SKM-1 (cell line): ENCODE measurements around the gene PCDHGB3.
A peak's percentile ranks its signal among the peaks of the same experiment; 100 is the strongest.
"Not testable (repeated sequence)": the region's sequence is repeated elsewhere in the genome, so short reads cannot be mapped to it uniquely, and the experiment has no call there.

Experiments
- DNase-seq: peaks from one replicate; lab custom pipeline; 2025; ENCODE audit not compliant: unreplicated experiment; lab: John Stamatoyannopoulos, UW

The PCDHGB3 gene

DNA sequence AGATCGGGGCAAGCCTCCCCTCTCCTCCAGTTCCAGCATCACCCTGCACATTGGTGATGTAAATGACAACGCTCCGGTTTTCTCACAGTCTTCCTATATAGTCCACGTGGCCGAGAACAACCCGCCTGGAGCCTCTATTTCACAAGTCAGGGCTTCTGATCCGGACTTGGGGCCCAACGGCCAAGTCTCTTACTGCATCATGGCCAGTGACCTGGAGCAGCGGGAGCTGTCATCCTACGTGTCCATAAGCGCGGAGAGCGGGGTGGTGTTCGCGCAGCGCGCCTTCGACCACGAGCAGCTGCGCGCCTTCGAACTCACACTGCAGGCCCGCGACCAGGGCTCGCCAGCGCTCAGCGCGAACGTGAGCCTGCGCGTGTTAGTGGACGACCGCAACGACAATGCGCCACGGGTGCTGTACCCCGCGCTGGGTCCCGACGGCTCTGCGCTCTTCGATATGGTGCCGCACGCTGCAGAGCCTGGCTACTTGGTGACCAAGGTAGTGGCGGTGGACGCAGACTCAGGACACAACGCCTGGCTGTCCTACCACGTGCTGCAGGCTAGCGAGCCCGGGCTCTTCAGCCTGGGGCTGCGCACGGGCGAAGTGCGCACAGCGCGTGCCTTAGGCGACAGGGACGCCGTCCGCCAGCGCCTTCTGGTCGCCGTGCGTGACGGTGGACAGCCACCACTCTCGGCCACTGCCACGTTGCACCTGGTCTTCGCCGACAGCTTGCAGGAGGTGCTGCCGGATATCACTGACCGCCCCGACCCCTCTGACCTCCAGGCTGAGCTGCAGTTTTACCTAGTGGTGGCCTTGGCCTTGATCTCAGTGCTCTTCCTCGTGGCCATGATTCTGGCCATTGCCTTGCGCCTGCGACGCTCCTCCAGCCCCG, 19.4 kb downstream of the PCDHGB3 start:
- no peak for DNase-seq

DNA sequence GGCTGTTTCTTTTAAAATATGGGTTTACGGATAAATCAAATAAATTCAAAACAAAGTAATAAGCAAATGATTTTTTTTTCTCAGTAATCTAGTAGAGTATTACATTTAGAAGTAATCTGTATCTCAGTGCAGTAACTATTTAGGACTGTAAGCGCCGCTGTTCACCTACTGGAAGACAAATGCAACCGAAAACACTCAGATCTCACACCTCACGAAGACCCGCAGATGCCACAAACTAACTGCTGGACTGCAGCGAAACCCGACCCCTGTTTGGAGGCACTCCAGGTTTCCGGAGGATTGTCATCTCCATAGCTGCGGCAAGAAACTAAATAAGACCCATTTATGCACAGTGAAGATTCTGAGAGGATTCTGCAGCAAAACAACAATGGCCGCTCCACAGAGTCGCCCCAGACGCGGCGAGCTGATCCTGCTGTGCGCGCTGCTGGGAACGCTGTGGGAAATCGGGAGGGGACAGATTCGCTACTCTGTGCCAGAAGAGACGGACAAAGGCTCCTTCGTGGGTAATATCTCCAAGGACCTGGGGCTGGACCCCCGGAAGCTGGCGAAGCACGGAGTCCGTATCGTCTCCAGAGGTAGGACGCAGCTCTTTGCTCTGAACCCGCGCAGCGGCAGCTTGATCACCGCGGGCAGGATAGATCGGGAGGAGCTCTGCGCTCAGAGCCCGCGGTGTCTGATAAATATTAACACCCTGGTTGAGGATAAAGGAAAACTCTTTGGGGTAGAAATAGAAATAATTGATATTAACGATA, 22.6 kb downstream of the PCDHGB3 start, which contains the start of gene PCDHGA8:
Gene PCDHGA8, plus strand, starts transcription at position 205 of the 770 bp plus-strand sequence. Its CDS starts 181 bp downstream, at position 386.
- DNase-seq, result no peak

DNA sequence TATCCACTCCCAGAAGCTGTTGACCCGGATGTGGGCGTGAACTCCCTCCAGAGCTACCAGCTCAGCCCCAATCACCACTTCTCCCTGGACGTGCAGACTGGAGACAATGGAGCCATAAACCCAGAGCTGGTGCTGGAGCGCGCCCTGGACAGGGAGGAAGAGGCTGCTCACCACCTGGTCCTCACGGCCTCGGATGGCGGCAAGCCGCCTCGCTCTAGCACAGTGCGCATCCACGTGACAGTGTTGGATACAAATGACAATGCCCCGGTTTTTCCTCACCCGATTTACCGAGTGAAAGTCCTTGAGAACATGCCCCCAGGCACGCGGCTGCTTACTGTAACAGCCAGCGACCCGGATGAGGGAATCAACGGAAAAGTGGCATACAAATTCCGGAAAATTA, 23.2 kb downstream of the PCDHGB3 start:
- DNase-seq, result no peak

DNA sequence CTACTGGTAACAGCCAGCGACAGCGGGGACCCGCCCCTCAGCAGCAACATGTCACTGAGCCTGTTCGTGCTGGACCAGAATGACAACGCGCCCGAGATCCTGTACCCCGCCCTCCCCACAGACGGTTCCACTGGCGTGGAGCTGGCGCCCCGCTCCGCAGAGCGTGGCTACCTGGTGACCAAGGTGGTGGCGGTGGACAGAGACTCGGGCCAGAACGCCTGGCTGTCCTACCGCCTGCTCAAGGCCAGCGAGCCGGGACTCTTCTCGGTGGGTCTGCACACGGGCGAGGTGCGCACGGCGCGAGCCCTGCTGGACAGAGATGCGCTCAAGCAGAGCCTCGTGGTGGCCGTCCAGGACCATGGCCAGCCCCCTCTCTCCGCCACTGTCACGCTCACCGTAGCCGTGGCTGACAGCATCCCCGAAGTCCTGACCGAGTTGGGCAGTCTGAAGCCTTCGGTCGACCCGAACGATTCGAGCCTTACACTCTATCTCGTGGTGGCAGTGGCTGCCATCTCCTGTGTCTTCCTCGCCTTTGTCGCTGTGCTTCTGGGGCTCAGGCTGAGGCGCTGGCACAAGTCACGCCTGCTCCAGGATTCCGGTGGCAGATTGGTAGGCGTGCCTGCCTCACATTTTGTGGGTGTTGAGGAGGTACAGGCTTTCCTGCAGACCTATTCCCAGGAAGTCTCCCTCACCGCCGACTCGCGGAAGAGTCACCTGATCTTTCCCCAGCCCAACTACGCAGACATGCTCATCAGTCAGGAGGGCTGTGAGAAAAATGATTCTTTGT, 24.6 kb downstream of the PCDHGB3 start:
- not testable (repeated sequence) for DNase-seq

DNA sequence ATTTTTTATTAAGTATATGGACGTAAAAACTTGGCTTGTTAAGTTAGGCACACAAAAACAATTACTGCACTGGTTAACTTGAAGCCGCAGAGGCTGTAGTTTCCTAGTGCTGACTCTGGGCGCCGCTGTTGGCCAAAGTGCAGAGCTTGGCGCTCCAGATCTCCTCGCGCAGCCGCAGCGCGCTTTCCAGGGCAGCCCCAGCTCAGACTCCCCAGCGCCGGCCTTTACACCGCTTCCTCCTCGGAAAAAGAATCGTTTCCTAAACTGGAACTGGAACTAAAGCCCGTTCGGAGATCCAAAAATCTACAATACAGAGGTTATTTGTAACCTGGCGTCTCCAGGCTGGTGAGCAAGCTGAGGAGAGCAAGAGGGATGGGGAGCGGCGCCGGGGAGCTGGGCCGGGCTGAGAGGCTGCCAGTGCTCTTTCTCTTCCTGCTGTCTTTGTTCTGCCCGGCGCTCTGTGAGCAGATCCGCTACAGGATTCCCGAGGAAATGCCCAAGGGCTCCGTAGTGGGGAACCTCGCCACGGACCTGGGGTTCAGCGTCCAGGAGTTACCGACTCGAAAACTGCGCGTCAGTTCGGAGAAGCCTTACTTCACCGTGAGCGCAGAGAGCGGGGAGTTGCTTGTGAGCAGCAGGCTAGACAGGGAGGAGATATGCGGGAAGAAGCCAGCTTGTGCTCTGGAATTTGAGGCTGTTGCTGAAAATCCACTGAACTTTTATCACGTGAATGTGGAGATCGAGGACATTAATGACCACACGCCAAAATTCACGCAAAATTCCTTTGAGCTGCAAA, 27.9 kb downstream of the PCDHGB3 start, which contains the start of gene PCDHGB5:
Gene PCDHGB5, plus strand, starts transcription at position 192 of the 796 bp plus-strand sequence. Its CDS starts 181 bp downstream, at position 373.
- not testable (repeated sequence) for DNase-seq

DNA sequence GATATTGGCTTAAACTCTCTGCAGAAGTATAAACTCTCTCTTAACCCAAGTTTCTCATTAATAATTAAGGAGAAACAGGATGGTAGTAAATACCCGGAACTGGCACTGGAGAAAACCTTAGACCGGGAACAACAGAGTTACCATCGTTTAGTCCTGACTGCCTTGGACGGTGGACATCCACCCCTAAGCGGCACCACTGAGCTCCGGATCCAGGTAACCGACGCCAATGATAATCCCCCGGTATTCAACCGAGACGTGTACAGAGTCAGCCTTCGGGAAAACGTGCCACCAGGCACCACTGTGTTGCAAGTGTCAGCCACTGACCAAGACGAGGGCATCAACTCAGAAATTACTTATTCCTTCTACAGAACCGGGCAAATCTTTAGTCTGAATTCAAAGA, 28.6 kb downstream of the PCDHGB3 start:
- DNase-seq, result no peak

DNA sequence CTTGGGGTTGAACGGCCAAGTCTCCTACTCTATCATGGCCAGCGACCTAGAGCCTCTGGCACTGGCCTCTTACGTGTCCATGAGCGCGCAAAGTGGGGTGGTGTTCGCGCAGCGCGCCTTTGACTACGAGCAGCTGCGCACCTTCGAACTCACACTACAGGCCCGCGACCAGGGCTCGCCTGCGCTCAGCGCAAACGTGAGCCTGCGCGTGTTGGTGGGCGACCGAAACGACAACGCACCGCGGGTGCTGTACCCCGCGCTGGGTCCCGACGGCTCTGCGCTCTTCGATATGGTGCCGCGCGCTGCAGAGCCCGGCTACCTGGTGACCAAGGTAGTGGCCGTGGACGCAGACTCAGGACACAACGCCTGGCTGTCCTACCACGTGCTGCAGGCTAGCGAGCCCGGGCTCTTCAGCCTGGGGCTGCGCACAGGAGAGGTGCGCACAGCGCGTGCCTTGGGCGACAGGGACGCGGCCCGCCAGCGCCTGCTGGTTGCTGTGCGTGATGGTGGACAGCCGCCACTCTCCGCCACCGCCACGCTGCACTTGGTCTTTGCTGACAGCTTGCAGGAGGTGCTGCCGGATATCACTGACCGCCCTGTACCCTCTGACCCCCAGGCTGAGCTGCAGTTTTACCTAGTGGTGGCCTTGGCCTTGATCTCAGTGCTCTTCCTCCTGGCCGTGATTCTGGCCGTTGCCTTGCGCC, 29.7 kb downstream of the PCDHGB3 start:
- no peak for DNase-seq

DNA sequence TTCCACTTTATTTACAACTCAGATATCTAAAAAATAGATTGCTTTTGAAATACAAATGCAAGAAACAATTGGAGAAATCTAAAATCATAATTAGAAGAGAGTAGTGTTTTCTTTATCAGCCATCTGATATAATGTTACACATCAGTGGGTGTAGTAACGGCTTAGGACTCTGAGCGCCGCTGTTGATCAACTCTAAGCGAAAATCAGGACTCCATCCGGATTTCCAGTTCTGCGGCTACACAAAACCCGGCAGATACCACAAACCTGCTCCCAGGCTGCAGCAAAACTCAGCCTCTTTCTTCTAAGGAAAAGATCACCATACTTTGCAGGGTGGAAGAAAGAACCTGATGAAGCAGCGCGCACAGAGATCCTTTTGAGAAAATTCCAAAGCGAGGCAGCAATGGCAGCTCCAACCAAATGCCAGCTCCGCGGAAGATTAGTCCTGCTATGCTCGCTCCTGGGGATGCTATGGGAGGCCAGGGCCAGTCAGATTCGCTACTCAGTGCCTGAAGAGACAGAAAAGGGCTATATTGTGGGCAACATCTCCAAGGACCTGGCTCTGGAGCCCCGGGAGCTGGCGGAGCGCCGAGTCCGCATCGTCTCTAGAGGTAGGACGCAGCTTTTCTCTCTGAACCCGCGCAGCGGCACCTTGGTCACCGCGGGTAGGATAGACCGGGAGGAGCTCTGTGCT, 32.7 kb downstream of the PCDHGB3 start, which contains the start of gene PCDHGA9:
Gene PCDHGA9, plus strand, starts transcription at position 226 of the 691 bp plus-strand sequence. Its CDS starts 175 bp downstream, at position 401.
- DNase-seq, result no peak

DNA sequence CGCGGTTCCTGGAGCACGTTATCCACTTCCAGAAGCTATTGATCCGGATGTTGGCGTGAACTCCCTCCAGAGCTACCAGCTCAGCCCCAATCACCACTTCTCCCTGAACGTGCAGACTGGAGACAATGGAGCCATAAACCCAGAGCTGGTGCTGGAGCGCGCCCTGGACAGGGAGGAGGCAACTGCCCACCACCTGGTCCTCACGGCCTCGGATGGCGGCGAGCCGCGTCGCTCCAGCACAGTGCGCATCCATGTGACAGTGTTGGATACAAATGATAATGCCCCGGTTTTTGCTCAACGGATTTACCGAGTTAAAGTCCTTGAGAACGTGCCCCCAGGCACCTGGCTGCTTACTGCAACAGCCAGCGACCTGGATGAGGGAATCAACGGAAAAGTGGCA, 33.3 kb downstream of the PCDHGB3 start:
- DNase-seq, result no peak

DNA sequence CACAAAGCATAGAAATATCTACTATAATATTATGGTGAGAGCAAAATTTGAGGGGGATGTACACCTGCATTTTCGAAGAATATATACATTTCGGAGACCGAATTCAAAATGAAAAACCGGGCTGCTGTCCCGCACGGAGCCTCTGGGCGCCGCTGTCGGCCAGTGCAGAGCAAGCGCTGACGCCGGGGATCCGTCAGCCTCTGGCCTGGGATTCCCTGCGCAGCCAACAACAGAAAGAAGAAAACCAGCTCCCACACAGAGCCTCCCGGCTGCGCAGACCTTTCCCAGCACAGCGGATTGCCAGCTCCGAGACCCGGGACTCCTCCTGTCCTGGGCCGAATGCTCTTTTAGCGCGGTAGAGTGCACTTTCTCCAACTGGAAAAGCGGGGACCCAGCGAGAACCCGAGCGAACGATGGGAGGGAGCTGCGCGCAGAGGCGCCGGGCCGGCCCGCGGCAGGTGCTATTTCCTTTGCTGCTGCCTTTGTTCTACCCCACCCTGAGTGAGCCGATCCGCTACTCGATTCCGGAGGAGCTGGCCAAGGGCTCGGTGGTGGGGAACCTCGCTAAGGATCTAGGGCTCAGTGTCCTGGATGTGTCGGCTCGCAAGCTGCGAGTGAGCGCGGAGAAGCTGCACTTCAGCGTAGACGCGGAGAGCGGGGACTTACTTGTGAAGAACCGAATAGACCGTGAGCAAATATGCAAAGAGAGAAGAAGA, 37.9 kb downstream of the PCDHGB3 start, which contains the start of gene PCDHGB6:
Gene PCDHGB6, plus strand, starts transcription at position 232 of the 716 bp plus-strand sequence. Its CDS starts 182 bp downstream, at position 414.
- DNase-seq, result not testable (repeated sequence)

DNA sequence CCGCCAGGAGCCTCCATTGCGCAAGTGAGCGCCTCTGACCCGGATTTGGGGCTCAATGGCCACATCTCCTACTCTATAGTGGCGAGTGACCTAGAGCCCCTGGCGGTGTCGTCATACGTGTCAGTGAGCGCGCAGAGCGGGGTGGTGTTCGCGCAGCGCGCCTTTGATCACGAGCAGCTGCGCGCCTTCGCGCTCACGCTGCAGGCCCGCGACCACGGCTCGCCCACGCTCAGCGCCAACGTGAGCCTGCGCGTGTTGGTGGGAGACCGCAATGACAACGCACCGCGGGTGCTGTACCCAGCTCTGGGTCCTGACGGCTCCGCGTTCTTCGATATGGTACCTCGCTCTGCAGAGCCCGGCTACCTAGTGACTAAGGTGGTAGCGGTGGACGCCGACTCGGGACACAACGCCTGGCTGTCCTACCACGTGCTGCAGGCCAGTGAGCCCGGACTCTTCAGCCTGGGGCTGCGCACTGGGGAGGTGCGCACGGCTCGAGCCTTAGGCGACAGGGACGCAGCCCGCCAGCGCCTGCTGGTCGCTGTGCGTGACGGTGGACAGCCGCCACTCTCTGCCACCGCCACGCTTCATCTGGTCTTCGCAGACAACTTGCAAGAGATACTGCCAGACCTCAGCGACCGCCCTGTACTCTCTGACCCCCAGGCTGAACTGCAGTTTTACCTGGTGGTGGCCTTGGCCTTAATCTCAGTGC, 39.7 kb downstream of the PCDHGB3 start:
- no peak for DNase-seq

DNA sequence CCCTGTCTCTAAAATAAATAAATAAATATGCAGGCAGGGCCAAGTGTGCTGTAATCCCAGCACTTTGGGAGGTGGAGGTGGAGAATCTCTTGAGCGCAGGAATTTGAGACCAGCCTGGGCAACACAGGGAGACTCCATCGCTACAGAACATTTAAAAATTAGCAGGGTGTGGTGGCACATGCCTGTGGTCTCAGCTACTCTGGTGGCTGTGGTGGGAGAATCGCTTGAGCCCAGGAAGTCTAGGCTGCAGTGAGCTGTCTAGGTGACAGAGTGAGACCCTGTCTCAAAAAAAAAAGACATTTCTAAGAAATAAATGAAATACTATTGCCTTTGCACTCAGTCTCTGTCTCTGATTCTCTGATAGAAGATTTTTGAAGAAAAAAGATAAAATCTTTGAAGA, 41.5 kb downstream of the PCDHGB3 start:
- no peak for DNase-seq

DNA sequence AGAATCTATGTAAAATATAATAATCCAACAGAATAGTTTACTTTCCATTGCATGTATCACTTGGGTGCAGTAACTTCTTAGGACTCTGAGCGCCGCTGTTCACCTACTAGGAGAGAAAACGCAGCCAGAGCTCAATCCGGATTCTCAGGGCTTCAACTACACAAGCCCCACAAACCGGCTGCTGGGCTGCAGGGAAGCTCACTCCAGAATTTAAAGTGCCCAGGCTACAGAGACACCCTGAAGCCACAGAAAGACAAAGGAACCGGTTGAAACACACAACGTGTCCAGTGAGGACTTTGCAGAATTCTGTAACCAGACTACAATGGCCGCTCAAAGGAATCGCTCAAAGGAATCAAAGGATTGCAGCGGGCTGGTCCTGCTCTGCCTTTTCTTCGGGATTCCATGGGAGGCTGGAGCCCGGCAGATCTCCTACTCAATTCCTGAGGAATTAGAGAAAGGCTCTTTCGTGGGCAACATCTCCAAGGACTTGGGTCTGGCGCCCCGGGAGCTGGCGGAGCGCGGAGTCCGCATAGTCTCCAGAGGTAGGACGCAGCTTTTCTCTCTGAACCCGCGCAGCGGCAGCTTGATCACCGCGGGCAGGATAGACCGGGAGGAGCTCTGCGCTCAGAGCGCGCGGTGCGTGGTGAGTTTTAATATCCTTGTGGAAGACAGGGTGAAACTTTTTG, 43.0 kb downstream of the PCDHGB3 start, which contains the start of gene PCDHGA10:
Gene PCDHGA10, plus strand, starts transcription at position 134 of the 686 bp plus-strand sequence. Its CDS starts 189 bp downstream, at position 323.
- DNase-seq, result peak; percentile 80

DNA sequence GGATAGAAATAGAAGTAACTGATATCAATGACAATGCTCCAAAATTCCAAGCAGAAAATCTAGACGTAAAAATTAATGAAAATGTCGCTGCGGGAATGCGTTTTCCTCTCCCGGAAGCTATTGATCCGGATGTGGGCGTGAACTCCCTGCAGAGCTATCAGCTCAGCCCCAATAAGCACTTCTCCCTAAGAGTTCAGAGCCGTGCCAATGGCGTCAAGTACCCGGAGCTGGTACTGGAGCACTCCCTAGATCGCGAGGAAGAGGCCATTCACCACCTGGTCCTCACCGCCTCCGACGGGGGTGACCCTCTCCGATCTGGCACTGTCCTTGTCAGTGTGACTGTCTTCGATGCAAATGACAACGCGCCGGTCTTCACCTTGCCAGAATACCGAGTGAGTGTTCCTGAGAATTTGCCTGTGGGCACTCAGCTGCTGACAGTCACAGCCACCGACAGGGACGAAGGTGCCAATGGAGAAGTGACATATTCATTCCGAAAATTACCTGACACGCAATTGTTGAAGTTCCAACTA, 43.6 kb downstream of the PCDHGB3 start:
- DNase-seq, result no peak

DNA sequence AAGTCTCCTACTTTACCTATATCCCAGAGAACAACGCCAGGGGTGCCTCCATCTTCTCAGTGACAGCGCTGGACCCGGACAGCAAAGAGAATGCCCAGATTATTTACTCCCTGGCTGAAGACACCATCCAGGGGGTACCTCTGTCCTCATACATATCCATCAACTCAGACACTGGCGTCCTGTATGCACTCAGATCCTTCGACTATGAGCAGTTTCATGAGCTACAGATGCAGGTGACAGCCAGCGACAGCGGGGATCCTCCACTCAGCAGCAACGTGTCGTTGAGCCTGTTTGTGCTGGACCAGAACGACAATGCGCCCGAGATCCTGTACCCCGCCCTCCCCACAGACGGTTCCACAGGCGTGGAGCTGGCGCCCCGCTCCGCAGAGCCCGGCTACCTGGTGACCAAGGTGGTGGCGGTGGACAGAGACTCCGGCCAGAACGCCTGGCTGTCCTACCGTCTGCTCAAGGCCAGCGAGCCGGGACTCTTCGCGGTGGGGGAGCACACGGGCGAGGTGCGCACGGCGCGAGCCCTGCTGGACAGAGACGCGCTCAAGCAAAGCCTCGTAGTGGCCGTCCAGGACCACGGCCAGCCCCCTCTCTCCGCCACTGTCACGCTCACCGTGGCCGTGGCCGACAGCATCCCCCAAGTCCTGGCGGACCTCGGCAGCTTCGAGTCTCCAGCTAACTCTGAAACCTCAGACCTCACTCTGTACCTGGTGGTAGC, 44.7 kb downstream of the PCDHGB3 start:
- not testable (repeated sequence) for DNase-seq

DNA sequence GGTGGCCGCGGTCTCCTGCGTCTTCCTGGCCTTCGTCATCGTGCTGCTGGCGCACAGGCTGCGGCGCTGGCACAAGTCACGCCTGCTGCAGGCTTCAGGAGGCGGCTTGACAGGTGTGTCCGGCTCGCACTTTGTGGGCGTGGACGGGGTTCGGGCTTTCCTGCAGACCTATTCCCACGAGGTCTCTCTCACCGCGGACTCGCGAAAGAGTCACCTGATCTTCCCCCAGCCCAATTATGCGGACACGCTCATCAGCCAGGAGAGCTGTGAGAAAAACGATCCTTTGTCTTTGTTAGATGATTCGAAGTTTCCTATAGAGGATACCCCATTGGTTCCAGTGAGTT, 45.2 kb downstream of the PCDHGB3 start:
- DNase-seq, result not testable (repeated sequence)
